GM12873 (cell line): ENCODE measurements around the gene SELENOF.

Source experiments
- TF ChIP-seq, protein P1 (sequence below): IDR thresholded peaks from 2 replicates; pipeline ENCODE4 v1.5.1; 2012; ENCODE audit warnings: low read depth, mild to moderate bottlenecking, moderate library complexity, low read length, control low read depth; ENCODE audit not compliant: insufficient read depth; ENCODE audit errors: missing control alignments

The SELENOF gene

DNA sequence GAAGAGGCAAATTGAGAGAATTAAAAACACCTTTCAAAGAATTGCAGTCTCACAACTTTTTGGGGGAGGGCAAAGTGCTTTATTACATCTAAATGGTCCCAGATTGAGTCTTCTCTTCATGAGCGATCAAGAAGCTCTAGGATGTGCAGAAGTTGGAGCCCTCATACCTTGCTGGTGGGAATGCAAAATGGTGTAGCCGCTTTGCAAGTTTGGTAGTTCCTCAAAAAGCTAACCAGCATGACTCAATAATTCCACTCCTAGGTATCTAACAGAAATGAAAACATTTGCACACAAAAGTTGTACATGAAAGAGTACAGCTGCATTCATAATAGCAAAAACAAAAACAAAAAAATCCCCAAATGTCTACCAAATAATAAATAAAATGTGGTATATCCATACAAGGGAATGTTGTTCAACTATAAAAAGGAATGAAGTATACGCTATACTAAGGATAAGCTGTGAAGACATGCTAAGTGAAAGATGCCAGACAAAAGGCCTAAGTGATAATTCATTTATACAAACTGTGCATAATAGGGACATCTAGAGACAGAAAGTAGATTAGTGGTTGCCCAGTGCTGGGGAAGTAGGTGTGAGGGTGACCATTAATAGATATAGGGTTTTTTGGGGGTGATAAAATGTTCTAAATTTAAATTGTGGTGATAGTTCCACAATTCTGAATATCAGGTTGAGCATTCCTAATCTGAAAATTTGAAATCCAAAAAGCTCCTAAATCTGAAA is 55.2 kb downstream of the SELENOF start:
- TF ChIP-seq, protein P1, sequence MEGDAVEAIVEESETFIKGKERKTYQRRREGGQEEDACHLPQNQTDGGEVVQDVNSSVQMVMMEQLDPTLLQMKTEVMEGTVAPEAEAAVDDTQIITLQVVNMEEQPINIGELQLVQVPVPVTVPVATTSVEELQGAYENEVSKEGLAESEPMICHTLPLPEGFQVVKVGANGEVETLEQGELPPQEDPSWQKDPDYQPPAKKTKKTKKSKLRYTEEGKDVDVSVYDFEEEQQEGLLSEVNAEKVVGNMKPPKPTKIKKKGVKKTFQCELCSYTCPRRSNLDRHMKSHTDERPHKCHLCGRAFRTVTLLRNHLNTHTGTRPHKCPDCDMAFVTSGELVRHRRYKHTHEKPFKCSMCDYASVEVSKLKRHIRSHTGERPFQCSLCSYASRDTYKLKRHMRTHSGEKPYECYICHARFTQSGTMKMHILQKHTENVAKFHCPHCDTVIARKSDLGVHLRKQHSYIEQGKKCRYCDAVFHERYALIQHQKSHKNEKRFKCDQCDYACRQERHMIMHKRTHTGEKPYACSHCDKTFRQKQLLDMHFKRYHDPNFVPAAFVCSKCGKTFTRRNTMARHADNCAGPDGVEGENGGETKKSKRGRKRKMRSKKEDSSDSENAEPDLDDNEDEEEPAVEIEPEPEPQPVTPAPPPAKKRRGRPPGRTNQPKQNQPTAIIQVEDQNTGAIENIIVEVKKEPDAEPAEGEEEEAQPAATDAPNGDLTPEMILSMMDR = no peak

DNA sequence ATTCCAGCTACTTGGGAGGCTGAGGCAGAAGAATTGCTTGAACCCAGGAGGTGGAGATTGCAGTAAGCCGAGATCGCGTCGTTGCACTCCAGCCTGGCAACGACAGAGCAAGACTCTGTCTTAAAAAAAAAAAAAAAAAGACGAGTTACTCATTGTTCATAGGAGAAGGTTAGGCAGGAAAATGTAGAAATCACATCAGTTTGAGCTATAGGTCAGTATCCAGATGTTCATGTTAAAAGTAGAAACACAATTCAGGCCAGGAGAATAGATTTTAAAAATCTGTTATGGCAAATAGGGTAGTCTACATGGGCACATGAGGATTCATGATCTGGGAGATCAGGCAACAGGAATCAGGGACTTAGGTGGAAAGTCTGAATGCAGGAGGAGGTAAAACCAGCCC is 57.7 kb downstream of the SELENOF start:
- TF ChIP-seq, protein P1 = no peak

DNA sequence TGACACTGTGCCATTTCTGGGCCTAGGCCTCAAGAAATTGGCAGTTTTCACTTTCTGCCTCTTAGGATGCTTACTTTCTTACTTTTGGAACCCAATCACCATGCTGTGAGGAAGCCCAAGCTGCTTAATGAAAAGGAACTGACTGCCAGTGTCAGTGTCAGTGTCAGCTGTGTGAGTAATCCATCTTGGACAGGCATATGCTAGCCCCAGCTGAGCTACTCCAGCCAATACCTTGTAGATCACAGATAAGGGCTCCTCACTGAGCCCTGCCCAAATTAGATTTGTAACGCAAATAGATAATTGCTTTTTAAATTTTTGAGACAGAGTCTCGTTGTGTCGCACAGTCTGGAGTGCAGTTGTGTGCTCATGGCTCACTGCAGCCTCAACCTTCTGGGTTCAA is 59.6 kb downstream of the SELENOF start:
- TF ChIP-seq, protein P1 = no peak

DNA sequence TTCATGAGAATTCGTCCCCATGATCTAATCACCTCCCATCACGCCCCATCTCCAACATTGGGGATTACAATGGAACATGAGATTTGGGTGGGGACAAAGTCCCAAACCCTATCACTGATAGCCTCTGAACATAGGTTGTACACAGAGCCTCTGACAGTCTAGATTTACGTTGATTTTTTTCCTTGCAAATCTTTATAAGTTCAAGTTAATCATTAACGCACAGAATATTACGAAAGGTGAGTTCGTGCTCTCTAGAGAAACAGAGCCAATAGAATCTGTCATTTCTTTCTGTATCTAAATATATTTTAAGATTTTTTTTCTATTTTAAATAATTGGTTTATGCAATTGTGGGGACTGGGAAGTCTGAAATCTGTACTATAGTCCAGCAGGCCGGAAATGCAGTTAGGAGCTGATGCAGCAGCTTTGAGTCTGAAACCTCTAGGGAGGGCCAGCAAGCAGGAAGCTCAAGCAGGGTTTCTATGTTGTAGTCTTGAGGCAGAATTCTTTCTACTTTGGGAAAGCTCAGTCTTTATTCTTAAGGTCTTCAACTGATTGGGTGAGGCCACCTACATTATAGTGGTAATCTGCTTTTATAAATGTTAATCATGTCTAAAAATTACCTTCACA is 61.0 kb downstream of the SELENOF start:
- TF ChIP-seq, protein P1 = no peak

DNA sequence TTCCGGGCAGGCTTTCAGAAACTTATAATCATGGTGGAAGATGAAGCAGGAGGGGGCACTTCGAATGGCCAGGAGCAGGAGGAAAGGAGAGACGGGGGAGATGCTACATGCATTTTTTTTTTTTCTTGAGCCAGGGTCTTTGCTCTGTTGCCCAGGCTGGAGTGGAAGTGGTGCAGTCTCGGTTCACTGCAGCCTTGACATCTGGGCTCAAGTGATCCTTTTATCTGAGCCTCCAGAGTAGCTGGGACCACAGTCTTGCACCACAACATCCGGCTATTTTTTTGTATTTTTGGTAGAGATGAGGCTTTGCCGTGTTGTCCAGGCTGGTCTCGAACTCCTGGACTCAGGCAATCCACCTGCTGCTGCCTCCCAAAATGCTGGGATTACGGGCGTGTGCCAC is 61.6 kb downstream of the SELENOF start:
- TF ChIP-seq, protein P1 = no peak

DNA sequence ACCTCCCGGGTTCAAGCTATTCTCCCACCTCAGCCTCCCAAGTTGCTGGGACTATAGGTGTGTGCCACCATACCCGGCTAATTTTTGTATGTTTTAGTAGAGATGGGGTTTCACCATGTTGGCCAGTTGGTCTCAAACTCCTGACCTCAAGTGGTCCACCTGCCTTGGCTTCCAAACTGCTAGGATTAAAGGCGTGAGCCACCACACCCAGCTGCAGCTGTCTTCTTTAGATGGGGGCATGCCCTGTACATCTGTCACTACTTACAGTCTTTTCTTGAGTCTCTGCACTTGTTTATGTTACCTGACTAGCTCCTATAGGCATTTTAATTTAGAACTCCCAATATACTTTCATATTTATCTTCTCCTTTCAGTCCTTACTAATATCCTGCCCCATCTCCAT is 64.2 kb downstream of the SELENOF start:
- TF ChIP-seq, protein P1 = no peak

DNA sequence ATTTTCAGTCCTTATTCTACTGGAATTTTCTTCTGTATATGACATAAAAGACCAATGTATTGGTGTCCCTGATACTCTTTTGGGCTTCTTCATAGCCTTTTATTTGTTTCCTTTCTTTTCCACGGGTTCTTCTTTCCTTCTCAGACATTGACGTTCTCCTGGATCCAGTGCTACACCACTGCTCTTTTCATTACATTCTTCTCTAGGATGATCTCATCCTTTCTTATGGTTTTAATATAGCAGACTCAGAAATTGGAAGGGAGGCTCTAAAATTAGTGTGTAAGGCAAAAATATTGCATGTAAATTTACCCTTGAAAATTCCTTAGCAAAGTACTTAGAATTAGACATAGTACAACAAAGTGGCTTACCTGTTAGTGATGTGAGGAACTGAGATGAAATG is 65.3 kb downstream of the SELENOF start:
- TF ChIP-seq, protein P1 = no peak
